Fibroblast of lung (primary cell): Measurements from ENCODE around the gene IFT122.

Source experiments
- EZH2 ChIP-seq: IDR thresholded peaks from 2 replicates; pipeline ENCODE4 v1.5.1; 2012; ENCODE audit warnings: low read length, control low read depth, mild to moderate bottlenecking; ENCODE audit errors: missing control alignments
- TF ChIP-seq, protein P1 (sequence below), 2 donors: IDR thresholded peaks in 1 of 2; conservative IDR thresholded peaks in 1 of 2; 1 replicate in 1 of 2; 2 replicates in 1 of 2; pipeline ENCODE4 v1.5.1; 2011 to 2012; ENCODE audit warnings: low read length in 2 of 2, control low read depth in 1 of 2, inconsistent platforms in 1 of 2, low read depth in 1 of 2, mild to moderate bottlenecking in 1 of 2

DNA sequence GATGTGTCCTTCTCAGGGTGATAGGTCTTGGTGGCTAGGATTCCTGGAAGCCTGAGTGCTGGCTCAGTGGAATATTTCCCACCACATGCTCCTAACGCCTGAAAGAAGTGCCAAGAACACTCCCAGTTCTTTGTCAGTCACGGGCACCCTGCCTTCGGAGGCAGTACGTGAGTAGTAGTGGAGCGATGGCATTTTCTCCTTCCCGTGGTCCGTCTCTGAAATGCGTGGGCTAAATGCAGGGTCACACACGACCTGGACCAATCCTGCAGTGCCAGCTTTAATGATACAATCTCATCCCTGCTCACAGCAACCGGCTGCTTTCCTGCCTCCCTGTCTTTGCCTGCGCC is 117.5 kb downstream of the IFT122 start:
- TF ChIP-seq, protein P1, sequence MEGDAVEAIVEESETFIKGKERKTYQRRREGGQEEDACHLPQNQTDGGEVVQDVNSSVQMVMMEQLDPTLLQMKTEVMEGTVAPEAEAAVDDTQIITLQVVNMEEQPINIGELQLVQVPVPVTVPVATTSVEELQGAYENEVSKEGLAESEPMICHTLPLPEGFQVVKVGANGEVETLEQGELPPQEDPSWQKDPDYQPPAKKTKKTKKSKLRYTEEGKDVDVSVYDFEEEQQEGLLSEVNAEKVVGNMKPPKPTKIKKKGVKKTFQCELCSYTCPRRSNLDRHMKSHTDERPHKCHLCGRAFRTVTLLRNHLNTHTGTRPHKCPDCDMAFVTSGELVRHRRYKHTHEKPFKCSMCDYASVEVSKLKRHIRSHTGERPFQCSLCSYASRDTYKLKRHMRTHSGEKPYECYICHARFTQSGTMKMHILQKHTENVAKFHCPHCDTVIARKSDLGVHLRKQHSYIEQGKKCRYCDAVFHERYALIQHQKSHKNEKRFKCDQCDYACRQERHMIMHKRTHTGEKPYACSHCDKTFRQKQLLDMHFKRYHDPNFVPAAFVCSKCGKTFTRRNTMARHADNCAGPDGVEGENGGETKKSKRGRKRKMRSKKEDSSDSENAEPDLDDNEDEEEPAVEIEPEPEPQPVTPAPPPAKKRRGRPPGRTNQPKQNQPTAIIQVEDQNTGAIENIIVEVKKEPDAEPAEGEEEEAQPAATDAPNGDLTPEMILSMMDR (conservative IDR thresholded peaks at IDR 0.05 in 1 of 2, IDR thresholded peaks at IDR 0.05 in 1 of 2; ENCODE audit: low read depth in 1 of 2, low read length in 2 of 2), result no peak
- no peak for TF ChIP-seq EZH2
